IMR-90 (cell line): ENCODE results near the gene MGME1. TPM values are rescaled to one million over a fixed set of nuclear protein-coding genes. Genes with fewer than 3 reads are reported as not detected.

Experiments
- ATAC-seq: fragments of 200-7000 bp; cut with Tn5 transposase; 2 replicates; pipeline ENCODE4 v1.9.1; 2020; ENCODE audit warnings: low read depth, mild to moderate bottlenecking, moderate library complexity
- BruUV-seq: library from RNA; stranded (reverse); fragments of 400-500 nt; replicated peaks from 2 replicates; lab custom pipeline; 2021; lab: Mats Ljungman, UMichigan
- CTCF ChIA-PET: fragments of 300-600 bp; formaldehyde crosslinking; extraction: SDS; loops from one replicate; lab custom pipeline; 2021; ENCODE audit warnings: antibody characterized with exemption; lab: Yijun Ruan, JAX
- POLR2A ChIA-PET: fragments of 300-600 bp; sonication (Branson Sonifier 250); formaldehyde crosslinking; loops from one replicate; lab custom pipeline; 2022; ENCODE audit warnings: antibody characterized with exemption; ENCODE audit not compliant: unreplicated experiment; lab: Charles Lee
- DNase-seq: peaks from one replicate; pipeline ENCODE4 v3.0.0; 2013
- H2AFZ ChIP-seq: replicated peaks from 2 replicates; pipeline ENCODE3; 2013; ENCODE audit warnings: low read length, mild to moderate bottlenecking; ENCODE audit not compliant: poor library complexity
- H2AK5ac ChIP-seq: 2 replicates; pipeline ENCODE4 v1.6.1; 2013; ENCODE audit warnings: low read depth, low read length, inconsistent platforms
- H2AK9ac ChIP-seq: replicated peaks from 2 replicates; pipeline ENCODE3; 2013; ENCODE audit warnings: mild to moderate bottlenecking, low read depth, low read length, moderate library complexity; ENCODE audit not compliant: poor library complexity
- H2BK120ac ChIP-seq: 2 replicates; pipeline ENCODE4 v1.6.1; 2013; ENCODE audit warnings: low read depth, low read length, inconsistent platforms
- H2BK15ac ChIP-seq: 3 replicates; pipeline ENCODE4 v1.6.1; 2013; ENCODE audit warnings: low read depth, low read length, inconsistent platforms
- H2BK20ac ChIP-seq: 2 replicates; pipeline ENCODE4 v1.6.1; 2013; ENCODE audit warnings: low read depth, mild to moderate bottlenecking, inconsistent platforms, low read length, moderate library complexity
- H2BK5ac ChIP-seq: 2 replicates; pipeline ENCODE4 v1.6.1; 2013; ENCODE audit warnings: mild to moderate bottlenecking, low read depth, low read length, inconsistent platforms; ENCODE audit not compliant: poor library complexity, severe bottlenecking
- H3K14ac ChIP-seq: replicated peaks from 2 replicates; pipeline ENCODE4 v1.6.1; 2013; ENCODE audit warnings: low read depth, low read length, inconsistent platforms
- H3K18ac ChIP-seq: 2 replicates; pipeline ENCODE4 v1.6.1; 2013; ENCODE audit warnings: low read depth, low read length, control low read depth
- H3K23ac ChIP-seq: 2 replicates; pipeline ENCODE4 v1.6.1; 2013; ENCODE audit warnings: low read depth, low read length, inconsistent platforms
- H3K27ac ChIP-seq: 2 replicates; pipeline ENCODE4 v1.5.1; 2013; ENCODE audit warnings: mild to moderate bottlenecking, control low read depth, low read length; ENCODE audit not compliant: insufficient read depth
- H3K27me3 ChIP-seq: 2 replicates; pipeline ENCODE4 v1.6.1; 2013; ENCODE audit warnings: low read length; ENCODE audit not compliant: control insufficient read depth, insufficient read depth
- H3K36me3 ChIP-seq: 2 replicates; pipeline ENCODE4 v1.6.1; 2013; ENCODE audit warnings: low read length, mixed read lengths; ENCODE audit not compliant: control insufficient read depth, insufficient read depth
- H3K4ac ChIP-seq: 2 replicates; pipeline ENCODE4 v1.6.1; 2013; ENCODE audit warnings: low read depth, low read length, inconsistent platforms
- H3K4me1 ChIP-seq: 2 replicates; pipeline ENCODE4 v1.6.1; 2013; ENCODE audit warnings: low read length, mixed read lengths; ENCODE audit not compliant: control insufficient read depth, insufficient read depth
- H3K4me2 ChIP-seq: 2 replicates; pipeline ENCODE4 v1.6.1; 2013; ENCODE audit warnings: low read depth, mild to moderate bottlenecking, control low read depth, low read length, moderate library complexity
- H3K4me3 ChIP-seq: 2 replicates; pipeline ENCODE4 v1.5.1; 2013; ENCODE audit warnings: low read depth, mild to moderate bottlenecking, control low read depth, low read length, moderate library complexity; ENCODE audit not compliant: insufficient read depth
- H3K56ac ChIP-seq: 2 replicates; pipeline ENCODE4 v1.6.1; 2013; ENCODE audit warnings: low read length, inconsistent platforms; ENCODE audit not compliant: insufficient read depth; ENCODE audit errors: extremely low read depth
- H3K79me1 ChIP-seq, 2 experiments: 2 replicates each; pipeline ENCODE4 v1.6.1; 2013; ENCODE audit warnings: low read length in 2 of 2, inconsistent platforms in 1 of 2, low read depth in 1 of 2
- H3K9ac ChIP-seq: 2 replicates; pipeline ENCODE4 v1.6.1; 2013; ENCODE audit warnings: low read depth, low read length, control low read depth
- H3K9me1 ChIP-seq: 2 replicates; pipeline ENCODE4 v1.6.1; 2013; ENCODE audit warnings: low read length, inconsistent platforms; ENCODE audit not compliant: insufficient read depth
- H3K9me3 ChIP-seq: 2 replicates; pipeline ENCODE4 v1.6.1; 2013; ENCODE audit warnings: low read length; ENCODE audit not compliant: control insufficient read depth, insufficient read depth
- H4K20me1 ChIP-seq: 2 replicates; pipeline ENCODE4 v1.6.1; 2013; ENCODE audit warnings: low read length, inconsistent platforms; ENCODE audit not compliant: insufficient read depth
- H4K5ac ChIP-seq: 2 replicates; pipeline ENCODE4 v1.6.1; 2013; ENCODE audit warnings: mild to moderate bottlenecking, low read depth, low read length, control low read depth
- H4K8ac ChIP-seq, 2 experiments: 2 replicates each; pipeline ENCODE4 v1.6.1; 2013; ENCODE audit warnings: low read depth in 2 of 2, low read length in 2 of 2, control low read depth in 1 of 2, inconsistent platforms in 1 of 2
- H4K91ac ChIP-seq: 2 replicates; pipeline ENCODE4 v1.6.1; 2013; ENCODE audit warnings: low read depth, low read length, inconsistent platforms; ENCODE audit not compliant: insufficient read depth
- NFE2L2 ChIP-seq: fragments of 150-350 bp; IDR thresholded peaks from 2 replicates; pipeline ENCODE4 v1.6.1; 2016; ENCODE audit warnings: low read depth, mild to moderate bottlenecking, low read length
- WGBS, 2 experiments: methylation state at CpG; one replicate each; pipeline versions ENCODE4 v1.1.5 to v1.1.7; 2013; ENCODE audit warnings: missing lambda C conversion rate in 2 of 2; ENCODE audit not compliant: insufficient read length in 1 of 2; ENCODE audit errors: extremely low coverage in 2 of 2; 5-methylcytosine and 5-hydroxymethylcytosine counted together
- dilution Hi-C: fragments of 300-500 bp; cut with HindIII; formaldehyde crosslinking; loops from one replicate; pipeline ENCODE4 v1.14.3; 2018; ENCODE audit warnings: low sequenced_read_pairs; ENCODE audit not compliant: unreplicated experiment
- in situ Hi-C: fragments of 300-500 bp; cut with MboI; formaldehyde crosslinking; loops from 3 replicates; pipeline ENCODE4 v1.14.3; 2019; ENCODE audit warnings: low sequenced_read_pairs, inconsistent platforms, mixed read lengths
- intact Hi-C: fragments of 100-400 bp; cut with micrococcal nuclease; formaldehyde crosslinking; loops from 2 replicates; pipeline ENCODE4 v1.10.0; 2022
- polyA plus RNA-seq, 3 experiments: library from polyadenylated mRNA; depleted of rRNA; stranded (reverse); fragments of >200 nt; gene quantifications; 2 replicates each; pipeline ENCODE4 v1.2.3, GENCODE V29; 2012; ENCODE audit warnings: low replicate concordance in 1 of 3
- total RNA-seq: library from RNA; depleted of rRNA; stranded (reverse); fragments of >200 nt; gene quantifications from 2 replicates; pipeline ENCODE4 v1.2.3, GENCODE V29; 2012

MGME1 gene
- total and polyA plus RNA-seq, 2 of the 4 experiments (the other 2 are of a cell fraction), result 7.2 to 9.3 TPM

DNA sequence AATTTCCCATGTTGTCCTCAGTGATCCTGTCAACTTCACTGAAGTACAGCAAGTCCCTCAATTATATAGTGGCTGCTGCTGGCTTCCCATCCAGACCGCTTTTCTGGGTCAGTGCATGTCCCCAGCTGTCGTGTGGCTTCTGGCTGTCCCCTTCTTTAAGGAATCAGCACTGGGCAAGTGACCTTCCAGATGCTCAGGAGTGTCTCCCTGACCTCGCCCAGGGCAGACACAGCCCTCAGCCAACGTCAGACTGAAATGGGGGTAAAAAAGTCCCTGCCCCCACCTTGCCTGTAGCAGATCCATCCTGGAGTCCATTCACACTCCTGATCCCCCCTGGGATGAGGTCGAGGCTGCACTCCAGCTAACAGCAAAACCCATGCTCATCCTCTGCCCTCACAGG, 65.2 kb downstream of the MGME1 start:
- no peak overlapping the region for H3K4me2 ChIP-seq
- no TSS peak for BruUV-seq
- H3K18ac ChIP-seq, result no peak overlapping the region
- DNase-seq, result no peak
- H2BK20ac ChIP-seq, result no peak overlapping the region
- H2AK5ac ChIP-seq, result no peak overlapping the region
- no peak overlapping the region for H3K9ac ChIP-seq
- no peaks in the 10 kb centered on the region for H3K79me1 ChIP-seq
- H2AK9ac ChIP-seq, result no peak overlapping the region
- no peak overlapping the region for H3K56ac ChIP-seq
- ATAC-seq, result no peak
- no peak for TF ChIP-seq NFE2L2
- H2AFZ ChIP-seq, result no peak overlapping the region
- H3K23ac ChIP-seq, result no peak overlapping the region
- H3K4ac ChIP-seq, result no peak overlapping the region
- H3K9me3 ChIP-seq, result no peaks in the 10 kb centered on the region
- no peak overlapping the region for H3K27ac ChIP-seq
- H4K20me1 ChIP-seq, result no peaks in the 10 kb centered on the region
- no peaks in the 10 kb centered on the region for H3K4me1 ChIP-seq
- H2BK15ac ChIP-seq, result no peak overlapping the region
- 0% methylated on average over 1 of the region's 5 CpGs; no CpG with 5 or more reads in 1 of the 2 experiments for WGBS, 2 experiments
- dilution Hi-C loops (no loop called here), in situ Hi-C loops (no loop called here), intact Hi-C loops (no loop called here)
- no peak overlapping the region for H2BK120ac ChIP-seq
- POLR2A ChIA-PET, result no interaction called here
- no peak overlapping the region for H4K5ac ChIP-seq
- no peaks in the 10 kb centered on the region for H3K9me1 ChIP-seq
- H2BK5ac ChIP-seq, result no peak overlapping the region
- H3K36me3 ChIP-seq, result no peaks in the 10 kb centered on the region
- no peak overlapping the region for H4K8ac ChIP-seq
- H3K14ac ChIP-seq, result no peak overlapping the region
- CTCF ChIA-PET, result no interaction called here
- H4K91ac ChIP-seq, result no peak overlapping the region
- H3K27me3 ChIP-seq, result peaks cover 7% of the 10 kb centered on the region
- no peak overlapping the region for H3K4me3 ChIP-seq
